HL-60/S4 treated with phorbol 12-myristate 13-acetate at 8.2 ng/mL for 4 days and 3 days (cell line): Measurements from ENCODE around the gene MLLT3.

ENCODE experiments used
- in situ Hi-C: fragments of 300-500 bp; cut with MboI; formaldehyde crosslinking; loops from 2 replicates; pipeline ENCODE4 v1.15.0; 2022; ENCODE audit warnings: low sequenced_read_pairs

The MLLT3 gene

DNA sequence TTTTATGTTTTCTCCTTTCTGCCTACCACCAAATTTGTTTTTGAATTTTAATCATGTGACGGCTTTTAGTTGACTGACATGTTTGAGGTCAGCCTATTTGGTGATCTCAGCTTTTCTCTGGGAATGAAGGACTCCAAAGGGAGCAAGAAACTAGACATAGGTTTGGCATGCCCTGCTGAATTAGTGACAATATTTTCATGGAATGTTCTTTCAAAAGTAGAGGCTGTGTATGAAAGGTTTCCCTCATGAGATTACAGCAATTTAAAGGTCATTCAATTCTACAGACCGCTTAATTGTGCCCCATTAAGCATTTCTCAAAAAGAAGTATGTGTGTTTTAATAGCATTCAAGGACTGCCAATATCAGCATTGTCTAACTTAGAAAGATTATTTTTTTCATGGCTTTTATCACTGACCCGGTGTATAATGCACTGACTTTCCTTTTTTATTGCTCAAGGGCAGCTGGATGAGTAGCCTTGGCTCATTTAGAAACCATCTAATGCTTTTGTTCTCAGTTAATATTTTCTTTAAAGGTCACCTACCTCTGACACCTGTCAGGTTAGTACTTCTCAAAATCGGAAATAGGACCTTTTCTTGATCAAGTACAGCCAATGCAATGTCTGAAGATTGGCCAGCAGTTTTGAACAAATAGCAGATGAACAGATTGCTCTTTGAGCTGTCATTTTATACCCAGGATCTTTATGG is 8.1 kb upstream of the MLLT3 start:
- in situ Hi-C loops = no loop called here

DNA sequence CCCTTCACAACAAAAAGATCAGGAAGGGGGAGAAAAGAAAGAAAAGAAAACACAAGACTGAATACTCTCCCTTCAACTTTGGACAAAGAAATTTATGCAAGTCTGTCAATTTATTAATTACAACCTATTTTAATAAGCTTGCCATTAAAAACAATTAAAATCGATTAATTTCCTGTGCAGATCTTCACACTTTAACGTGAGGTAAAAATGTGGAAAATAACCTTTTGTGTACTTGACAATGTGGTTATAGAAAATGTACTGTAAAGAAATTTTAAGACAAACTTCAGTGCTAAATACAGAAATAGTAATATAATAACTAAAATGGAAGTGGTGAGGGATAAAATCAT is 2.7 kb upstream of the MLLT3 start:
- in situ Hi-C loops = no loop called here

- in situ Hi-C loops = no loop called here
Measured at GRCh38 chr9:20624201-20625002, 2.1 kb upstream of the MLLT3 start.

GRCh38 chr9:20623748-20624124 is 1.4 kb upstream of the MLLT3 start:
- in situ Hi-C loops = no loop called here

DNA sequence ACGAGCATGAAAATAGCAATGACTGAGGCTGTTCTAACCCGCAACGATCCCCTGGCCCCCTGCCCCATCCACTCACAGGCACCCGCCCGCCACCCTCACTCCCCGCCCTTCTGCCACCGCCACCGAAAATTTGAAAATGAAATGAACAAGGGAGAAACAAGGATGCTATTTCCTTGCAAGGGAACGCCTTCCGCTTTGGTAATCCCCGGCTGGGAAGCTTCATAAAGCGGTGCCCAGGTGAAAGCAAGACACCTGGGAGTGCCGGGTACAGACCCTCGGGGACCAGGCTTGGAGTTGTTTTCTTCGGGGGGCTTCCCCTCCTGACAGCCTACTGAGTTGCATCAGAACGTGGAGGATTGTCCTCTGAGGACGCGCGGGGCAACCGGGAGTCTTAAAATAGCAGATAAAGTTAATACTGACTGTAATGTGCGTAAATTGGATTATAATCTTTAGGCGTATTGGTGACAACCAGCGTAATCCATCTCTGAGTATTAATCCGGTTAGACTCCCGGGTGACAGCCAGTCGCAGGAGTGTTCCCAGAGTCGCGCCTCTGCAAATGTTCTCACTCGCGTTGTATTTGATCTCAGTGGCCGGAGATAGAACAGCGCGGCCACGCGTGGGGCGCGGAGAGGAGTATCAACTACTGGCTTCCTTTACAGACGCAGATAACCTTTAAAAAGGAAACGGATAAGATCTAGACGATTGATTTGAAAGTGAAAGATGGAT is 885 bp upstream of the MLLT3 start:
- in situ Hi-C loops = no loop called here

DNA sequence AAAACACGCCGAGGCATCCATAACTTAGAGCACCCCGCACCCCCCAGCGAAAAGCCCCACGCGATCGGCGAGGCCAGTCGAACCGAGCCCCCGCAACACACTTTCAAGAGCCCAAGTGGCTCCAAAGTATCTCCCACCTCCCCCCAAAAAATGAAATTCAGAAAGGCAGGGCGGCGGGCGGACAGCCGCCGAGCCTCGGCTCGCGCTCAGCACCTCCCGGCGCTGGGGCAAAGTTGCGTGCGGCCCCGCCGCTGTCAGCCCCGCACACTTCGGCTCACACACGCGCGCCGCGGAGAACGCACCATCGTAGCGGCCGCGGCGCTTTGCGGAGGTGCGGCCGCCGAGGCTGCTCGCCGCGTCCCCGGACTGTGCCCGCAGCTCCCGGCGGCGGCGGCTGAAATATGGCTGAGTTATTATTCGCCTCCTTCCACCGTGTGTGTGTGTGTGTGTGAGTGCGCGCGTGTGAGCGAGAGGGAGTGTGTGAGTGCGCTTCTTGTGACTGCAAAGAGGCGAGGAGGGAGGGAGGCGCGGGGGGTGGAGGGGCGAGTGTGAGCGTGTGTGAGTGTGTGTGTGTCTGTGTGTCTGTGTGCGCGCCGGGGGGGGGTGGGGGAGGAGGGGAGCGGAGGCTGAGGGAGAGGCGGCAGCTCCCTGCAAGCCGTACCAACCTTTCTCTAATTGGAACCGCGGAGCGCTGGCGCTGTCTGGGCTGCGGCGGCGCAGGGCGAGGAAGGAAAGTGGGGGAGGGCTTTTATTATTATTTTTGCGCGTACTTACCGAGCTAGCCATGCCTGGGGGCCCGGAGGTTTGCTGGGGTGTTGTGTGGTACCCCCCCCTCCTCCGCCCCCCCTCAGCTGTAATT is 599 bp downstream of the MLLT3 start:
- in situ Hi-C loops = no loop called here

DNA sequence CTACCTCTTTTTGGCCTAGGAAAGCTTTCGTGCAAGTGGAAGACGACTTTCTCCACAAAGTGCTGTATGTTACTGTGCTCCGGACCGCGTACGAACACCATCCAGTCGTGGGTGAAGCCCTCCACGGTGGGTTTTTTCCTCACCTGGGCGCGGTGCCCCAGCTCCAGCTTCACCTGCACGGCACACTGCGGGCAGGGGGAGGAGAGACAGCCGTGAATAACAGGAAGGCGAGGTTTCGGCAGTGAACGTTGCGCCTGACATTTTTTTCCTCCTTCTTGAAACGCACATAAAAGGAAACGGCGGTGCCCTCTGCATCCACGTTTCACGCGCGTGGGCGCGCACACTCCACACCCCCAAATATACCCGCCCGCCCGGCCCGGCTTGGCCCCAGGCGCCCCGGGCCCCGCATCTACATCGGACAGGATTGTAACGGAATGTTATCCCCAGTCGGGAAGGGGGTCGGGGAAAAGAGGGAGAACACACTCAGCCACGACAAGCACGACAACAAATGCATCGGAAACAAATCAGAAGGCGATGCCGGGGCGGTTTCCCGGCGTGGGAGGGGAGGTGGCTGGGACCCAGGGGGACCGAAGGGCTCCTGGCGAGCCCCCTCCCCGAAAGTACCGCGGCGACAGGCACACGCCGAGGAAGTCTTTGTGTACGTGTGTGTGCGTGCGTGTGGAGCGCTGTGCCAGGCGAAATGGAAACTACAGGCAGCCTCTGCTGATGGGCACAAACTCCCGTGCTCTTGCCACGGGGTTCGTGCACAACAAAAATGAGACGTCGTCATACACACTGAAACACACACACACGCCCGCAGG is 1.4 kb downstream of the MLLT3 start:
- in situ Hi-C loops = no loop called here

GRCh38 chr9:20619487-20620200 is 2.7 kb downstream of the MLLT3 start:
- in situ Hi-C loops = no loop called here

DNA sequence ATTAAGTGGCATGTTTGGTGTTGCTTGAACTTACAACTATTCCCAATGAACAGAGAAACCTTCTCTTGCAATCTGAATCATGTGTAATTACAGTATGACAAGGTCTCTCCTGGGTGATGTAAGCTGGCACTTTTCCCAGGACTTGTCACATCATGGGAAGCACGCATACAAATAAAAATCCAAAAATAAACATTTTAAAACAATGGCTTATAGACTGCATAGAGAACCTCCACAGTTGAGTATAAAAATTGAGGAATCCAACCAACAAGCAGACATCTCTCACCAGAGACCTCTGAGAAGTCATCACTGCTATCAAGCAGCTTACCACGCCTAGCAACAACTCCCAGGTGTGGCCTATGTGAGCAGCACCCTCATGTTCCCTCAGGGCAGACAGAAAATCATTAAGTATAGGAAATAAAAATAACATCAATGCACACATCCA is 3.9 kb downstream of the MLLT3 start:
- in situ Hi-C loops = no loop called here

DNA sequence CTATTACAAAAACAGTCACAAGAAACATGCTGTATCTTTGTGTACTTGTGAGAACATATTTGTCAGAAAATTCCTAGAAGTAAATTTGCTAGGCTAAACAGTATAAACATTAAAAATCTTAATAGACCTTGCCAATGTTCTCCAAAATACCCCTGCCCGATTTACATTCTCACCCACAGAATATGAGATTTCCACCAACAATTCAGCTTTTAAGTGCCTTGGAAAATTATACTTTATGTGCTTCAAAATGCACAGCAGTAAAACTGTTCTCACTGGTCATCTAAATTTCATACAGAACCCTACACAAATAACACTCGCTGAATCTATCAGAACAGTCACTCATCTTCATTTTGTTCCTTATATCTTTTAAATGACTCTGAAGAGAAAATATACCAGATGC is 5.5 kb downstream of the MLLT3 start:
- in situ Hi-C loops = no loop called here

DNA sequence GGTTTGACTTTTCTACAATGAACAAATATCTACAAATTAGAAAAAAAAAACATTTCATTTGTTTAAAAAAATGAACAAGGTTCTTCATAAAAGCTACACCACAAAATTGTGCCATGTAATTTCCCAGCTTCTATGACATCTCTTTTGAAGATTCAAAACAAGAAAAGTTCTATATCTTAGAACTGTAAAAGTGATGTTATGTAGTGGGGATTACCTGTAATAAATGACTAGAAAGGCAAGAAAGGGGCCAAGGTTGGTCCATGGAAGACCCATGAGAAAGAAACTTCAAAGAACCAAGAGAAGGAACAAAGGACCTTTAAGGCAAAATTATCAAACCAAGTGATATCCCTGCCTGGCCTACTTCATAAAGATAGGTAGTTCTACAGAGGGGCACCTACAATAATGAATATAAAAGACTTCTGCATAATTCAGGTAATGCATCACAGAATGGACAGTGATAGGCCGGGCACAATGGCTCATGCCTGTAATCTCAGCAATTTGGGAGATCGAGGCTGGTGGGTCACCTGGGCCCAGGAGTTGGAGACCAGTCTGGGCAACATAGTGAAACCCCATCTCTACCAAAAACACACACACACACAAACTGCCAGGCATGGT is 7.6 kb downstream of the MLLT3 start:
- in situ Hi-C loops = no loop called here

DNA sequence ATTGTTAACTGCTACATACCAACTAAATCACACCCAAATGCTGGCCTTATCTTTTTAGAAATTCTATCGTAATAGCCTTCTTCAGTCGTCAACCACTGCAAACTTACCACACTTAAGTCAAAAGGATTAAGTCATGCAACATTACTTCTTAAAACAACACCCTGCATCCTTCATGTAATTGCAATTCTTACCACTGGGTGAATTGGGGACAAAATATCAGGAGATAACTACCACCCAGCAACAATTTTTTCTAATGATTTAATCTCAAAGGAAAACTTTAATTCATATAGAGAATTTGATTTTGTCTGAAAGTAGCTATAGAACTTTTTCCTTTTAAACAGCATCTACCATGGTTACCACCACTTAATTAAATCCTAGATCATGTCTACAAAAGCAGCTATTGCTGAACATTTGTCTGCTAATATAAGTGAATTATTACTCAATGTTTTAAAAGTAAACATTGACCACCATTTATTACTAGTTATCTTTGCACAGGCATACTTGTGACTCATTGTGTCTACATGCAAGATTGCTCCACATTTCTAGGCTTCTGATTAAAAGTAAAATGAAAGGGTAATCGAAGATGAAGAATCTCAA is 10.5 kb downstream of the MLLT3 start:
- in situ Hi-C loops = no loop called here

DNA sequence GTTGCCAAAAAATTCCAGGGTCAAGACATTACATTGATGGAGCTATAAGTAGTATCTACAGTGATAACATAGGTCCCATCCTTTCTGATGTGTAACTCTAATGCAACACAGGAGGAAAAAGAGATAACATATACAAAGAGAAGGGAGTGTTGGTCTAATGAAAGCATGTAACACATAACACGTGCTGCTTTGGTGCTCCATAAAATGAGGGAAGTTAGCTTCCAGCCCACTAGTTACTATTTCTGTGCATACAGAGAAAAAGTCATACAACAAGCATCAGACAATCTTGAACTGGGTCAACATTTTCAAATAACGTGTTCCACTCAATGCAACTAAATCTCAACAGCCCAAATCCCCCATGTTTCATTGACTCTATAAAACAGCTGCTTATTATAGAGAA is 11.7 kb downstream of the MLLT3 start:
- in situ Hi-C loops = no loop called here

GRCh38 chr9:20608582-20608981 is 13.7 kb downstream of the MLLT3 start:
- in situ Hi-C loops = no loop called here

DNA sequence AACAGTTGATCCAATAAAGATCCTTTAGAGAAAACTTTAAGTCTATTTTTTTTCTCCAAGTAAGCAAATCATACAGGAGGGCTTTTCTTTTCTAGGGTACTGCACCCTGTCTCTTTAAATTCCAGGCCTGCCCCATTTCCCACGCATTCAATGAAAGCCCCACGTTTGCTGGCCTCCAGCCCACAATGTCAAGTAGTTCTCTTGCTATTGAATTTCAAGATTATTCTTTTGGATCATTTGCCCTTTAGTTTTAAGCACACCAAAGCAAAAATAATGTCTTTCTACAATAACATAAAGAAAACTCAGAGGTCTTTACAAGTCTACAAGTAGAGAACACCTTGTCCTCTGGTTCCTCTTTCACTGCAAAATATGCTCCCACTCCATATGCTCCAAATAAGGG is 15.6 kb downstream of the MLLT3 start:
- in situ Hi-C loops = no loop called here

DNA sequence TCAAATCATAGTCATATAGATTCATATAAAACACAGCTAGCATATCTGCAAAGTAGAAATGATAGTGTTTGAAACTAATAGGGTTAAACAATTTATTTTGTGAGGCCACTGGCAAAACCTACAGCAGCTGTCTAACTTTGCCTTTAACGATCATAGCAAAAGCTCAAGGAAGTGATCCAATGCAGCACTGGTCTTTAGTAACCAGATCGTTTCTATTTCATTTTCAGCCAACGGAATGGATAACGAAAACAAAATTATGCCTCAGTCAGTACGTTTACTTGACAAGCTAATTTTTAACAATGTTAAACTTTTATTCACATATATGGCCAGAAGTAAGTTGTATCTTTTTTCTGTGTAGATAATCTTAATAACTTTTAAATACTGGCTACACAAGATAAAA is 17.7 kb downstream of the MLLT3 start:
- in situ Hi-C loops = no loop called here

- in situ Hi-C loops = no loop called here
Measured at GRCh38 chr9:20603524-20604268, 18.6 kb downstream of the MLLT3 start.

DNA sequence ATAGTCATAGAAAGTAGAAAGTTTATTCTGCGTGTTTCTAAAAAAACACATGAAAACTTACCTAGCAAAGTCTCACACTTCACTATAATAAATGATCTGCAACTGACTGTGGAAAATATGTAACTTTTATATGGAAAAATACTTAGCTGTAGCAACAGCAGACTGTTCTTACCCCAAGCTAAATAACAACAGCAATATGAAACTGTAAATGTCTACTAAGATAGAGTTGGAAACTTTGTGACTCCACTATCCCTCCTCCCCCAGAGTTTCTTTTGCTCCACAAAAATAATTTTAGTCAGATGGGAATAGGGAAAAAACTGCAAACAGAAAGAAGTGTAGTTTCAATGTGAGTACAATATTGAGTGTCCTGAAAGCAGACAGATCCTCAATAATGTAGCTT is 21.0 kb downstream of the MLLT3 start:
- in situ Hi-C loops = no loop called here
